HUES6 (cell line): Measurements from ENCODE around the gene C2CD4C.
"Not testable (repeated sequence)": the region's sequence is repeated elsewhere in the genome, so short reads cannot be mapped to it uniquely, and the experiment has no call there.

Experiments used
- H3K27ac ChIP-seq: 2 replicates; pipeline ENCODE4 v1.7.0; 2013; ENCODE audit warnings: low read depth, mild to moderate bottlenecking, low read length, inconsistent platforms
- H3K27me3 ChIP-seq: 2 replicates; pipeline ENCODE4 v1.6.1; 2013; ENCODE audit warnings: low read length; ENCODE audit not compliant: control insufficient read depth, insufficient read depth
- H3K36me3 ChIP-seq: 2 replicates; pipeline ENCODE4 v1.6.1; 2013; ENCODE audit warnings: low read length; ENCODE audit not compliant: control insufficient read depth, insufficient read depth
- H3K4me1 ChIP-seq: 2 replicates; pipeline ENCODE4 v1.6.1; 2013; ENCODE audit warnings: low read length; ENCODE audit not compliant: control insufficient read depth, insufficient read depth
- H3K4me3 ChIP-seq: 2 replicates; pipeline ENCODE4 v1.5.1; 2013; ENCODE audit warnings: low read depth, low read length
- H3K9ac ChIP-seq: one replicate; pipeline ENCODE4 v1.6.1; 2013; ENCODE audit warnings: mild to moderate bottlenecking, low read length
- H3K9me3 ChIP-seq: 2 replicates; pipeline ENCODE4 v1.6.1; 2013; ENCODE audit warnings: low read depth, low read length; ENCODE audit not compliant: control insufficient read depth, insufficient read depth

Gene C2CD4C

DNA sequence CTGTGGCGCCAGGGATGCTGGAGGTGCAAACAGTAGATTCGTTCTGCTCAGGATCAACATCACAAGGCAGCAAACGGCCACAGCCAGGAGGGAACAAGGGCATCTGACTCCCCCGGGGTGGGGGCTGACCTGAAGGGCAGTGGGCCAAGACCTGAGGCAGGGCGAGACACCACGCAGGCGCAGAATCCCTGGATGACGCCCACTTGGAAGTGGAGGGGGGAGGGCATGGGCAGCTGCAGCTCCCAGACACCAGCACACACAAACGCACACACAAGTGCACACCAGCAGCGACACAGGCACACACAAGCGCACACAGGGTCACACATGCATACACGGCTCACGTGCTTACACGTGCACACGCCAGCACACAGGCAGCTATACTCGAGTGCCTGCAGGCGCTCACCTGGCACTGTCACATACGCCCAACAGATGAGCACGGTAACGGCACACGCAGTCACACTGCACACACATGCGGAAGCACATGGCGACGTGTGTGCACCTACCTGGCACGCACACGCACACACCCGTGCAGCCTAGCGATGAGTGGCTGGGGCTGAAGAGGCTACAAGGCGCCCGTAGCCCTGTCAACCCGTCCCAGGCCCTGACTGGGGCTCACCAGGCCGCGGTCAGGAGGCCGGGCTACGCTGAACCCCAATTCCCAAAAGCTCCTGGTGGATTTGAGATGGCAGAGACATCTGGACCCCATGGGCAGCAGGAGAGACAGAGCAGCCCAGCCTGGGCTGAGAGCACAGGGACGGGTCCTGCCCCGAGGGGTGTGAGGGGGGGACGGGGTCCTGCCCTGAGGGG lies 5.5 kb downstream of the C2CD4C start:
- no peaks in the 10 kb centered on the region for H3K9me3 ChIP-seq
- no peaks in the 10 kb centered on the region; the same call in 1 of the 2 replicates for H3K27me3 ChIP-seq
- no peak overlapping the region for H3K27ac ChIP-seq
- H3K36me3 ChIP-seq, result peaks cover 2% of the 10 kb centered on the region; the same call in 1 of the 2 replicates
- no peak overlapping the region for H3K4me3 ChIP-seq
- H3K9ac ChIP-seq, result no peak overlapping the region
- H3K4me1 ChIP-seq, result no peaks in the 10 kb centered on the region

DNA sequence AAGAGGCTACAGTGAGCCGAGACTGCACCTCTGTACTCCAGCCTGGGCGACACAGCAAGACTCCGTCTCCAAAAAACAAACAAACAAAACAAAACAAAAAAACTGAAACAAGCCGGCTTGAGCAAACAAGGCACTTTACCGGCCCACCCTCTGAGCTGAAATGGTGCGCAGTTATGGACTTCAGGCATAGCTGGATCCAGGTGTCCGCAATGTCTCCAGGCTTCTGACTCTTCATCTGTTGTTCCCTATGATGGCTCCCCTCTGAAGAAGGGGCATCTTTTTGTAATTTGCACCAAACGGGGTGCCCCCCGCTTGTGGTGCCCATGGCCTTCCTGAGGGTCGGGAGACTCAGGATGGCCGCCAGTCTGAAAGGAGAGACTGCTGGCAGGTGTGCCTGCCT lies 6.2 kb downstream of the C2CD4C start:
- Histone ChIP-seq H3K9ac (no peak overlapping the region), H3K9me3 (no peaks in the 10 kb centered on the region), H3K4me1 (no peaks in the 10 kb centered on the region), H3K36me3 (peaks cover 2% of the 10 kb centered on the region; the same call in 1 of the 2 replicates), H3K27ac (no peak overlapping the region), H3K27me3 (no peaks in the 10 kb centered on the region; the same call in 1 of the 2 replicates), H3K4me3 (no peak overlapping the region)

DNA sequence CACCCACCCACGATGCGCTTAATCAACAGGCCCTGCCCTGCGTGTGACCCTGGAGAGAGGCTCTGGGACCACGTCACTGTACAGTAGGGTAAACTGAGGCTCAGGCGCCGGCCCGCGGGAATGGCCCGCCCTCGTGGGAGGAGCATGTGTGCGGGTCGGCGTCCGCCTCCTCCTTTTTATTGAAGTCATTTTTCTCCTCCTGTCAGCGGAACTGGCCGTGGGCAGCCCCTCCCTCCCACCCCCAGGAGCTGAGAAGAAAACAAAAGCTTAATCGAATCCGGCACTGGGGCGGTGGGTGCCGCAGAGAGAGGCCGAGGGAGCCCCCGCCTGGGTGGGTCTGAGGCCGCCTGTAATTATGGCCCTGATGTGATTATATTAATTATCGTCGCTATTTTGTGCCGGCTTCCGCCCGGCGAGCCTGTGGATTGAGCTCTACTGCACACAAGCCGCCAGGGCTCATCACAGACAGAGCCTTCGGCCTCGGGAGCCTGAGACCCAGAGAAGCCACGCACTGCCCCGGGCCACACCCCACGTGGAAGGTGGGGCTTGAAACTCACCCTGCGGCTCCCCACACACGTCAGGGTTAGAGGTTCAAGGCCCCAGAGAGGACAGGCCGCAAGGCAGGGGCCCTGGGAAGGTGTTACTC lies 7.0 kb downstream of the C2CD4C start:
- H3K36me3 ChIP-seq, result peaks cover 2% of the 10 kb centered on the region; the same call in 1 of the 2 replicates
- H3K9me3 ChIP-seq, result no peaks in the 10 kb centered on the region
- H3K27ac ChIP-seq, result no peak overlapping the region
- no peak overlapping the region for H3K9ac ChIP-seq
- no peaks in the 10 kb centered on the region for H3K4me1 ChIP-seq
- no peaks in the 10 kb centered on the region; the same call in 1 of the 2 replicates for H3K27me3 ChIP-seq
- H3K4me3 ChIP-seq, result no peak overlapping the region

DNA sequence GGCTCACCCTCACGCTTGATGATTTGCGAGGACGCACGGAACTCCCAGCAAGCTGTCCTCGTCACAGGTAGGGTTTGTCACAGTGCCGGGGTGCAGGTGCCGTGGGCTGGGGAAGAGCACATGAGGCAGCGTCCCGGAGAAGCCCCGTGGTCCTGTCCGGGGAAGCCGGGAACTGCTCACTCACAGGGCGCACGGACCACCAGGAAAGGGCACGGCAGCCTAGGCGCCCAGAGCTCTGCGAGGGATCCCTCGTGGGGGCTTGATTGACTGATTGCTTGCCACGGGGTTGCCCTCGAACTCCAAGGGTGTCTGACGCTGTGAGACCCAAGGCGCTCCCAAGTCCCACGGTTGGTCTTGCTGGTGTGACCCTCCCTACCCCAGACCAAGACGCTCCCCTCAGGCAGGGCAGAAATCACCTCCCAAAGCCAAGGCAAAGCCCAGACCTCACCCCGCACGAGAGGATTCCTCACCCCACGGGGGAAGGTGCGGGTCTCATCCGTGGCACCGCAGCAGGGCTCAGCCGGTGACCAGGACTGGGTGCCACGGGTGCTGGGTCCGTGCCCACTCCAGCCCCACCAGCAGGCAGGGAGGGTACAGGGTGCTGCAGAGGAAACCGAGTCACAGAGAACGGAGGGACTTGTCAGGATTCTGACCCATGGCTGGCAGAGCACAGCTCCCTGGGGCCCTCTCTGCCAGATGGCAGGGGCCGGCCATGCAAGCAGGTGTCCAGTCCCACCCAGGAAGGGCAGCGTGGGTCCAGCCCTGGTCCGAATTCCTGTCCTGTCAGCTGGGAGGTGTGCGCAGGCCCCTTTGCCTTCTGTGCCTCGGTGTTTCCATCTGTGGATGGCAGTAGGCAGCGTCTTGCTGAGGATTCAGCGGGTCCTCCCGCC lies 7.7 kb downstream of the C2CD4C start:
- no peaks in the 10 kb centered on the region for H3K4me1 ChIP-seq
- no peak overlapping the region for H3K4me3 ChIP-seq
- no peak overlapping the region for H3K9ac ChIP-seq
- H3K27ac ChIP-seq, result no peak overlapping the region
- no peaks in the 10 kb centered on the region; the same call in 1 of the 2 replicates for H3K27me3 ChIP-seq
- H3K36me3 ChIP-seq, result no peaks in the 10 kb centered on the region
- H3K9me3 ChIP-seq, result no peaks in the 10 kb centered on the region

DNA sequence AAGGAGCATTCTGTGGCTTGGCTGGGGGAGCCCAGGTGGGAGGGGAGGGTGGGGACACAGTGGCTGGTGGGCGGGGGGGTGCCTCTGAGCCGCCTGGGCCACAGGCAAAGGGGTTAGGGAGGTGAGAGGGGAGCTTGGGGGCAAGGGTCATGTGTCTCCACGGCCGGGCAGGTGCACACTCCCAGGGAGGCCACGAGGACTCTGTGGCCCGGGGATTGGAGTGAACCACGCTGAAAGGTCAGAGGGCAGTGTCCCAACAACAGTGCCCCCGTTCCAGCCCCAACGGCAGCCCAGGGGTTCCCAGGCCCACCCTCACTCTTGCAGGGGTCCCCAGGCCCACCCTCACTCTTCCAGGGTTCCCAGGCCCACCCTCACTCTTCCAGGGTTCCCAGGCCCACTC lies 9.6 kb downstream of the C2CD4C start:
- Histone ChIP-seq H3K9ac (no peak overlapping the region), H3K27ac (no peak overlapping the region), H3K4me3 (no peak overlapping the region), H3K4me1 (no peaks in the 10 kb centered on the region), H3K9me3 (peaks cover 7% of the 10 kb centered on the region), H3K36me3 (no peaks in the 10 kb centered on the region), H3K27me3 (no peaks in the 10 kb centered on the region; the same call in 1 of the 2 replicates)

DNA sequence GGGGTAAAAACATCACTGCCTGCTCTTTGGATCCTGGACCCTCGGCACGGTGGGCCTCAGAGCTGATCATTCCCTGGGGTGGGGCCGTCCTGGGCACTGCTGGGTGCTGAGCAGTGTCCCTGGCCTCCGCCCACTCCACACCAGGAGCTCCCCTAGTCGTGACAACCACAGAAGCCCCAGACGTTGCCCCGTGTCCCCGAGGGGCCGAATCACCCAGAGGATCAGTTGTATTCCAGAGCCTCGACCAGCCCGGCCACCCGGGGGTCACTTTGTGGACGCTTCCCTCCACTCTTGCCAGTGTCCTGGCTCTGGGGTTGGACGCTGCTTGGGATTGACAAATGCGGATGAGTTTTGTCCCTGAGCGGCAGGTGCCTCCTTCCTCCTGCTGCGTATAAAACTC lies 10.2 kb downstream of the C2CD4C start:
- H3K27ac ChIP-seq, result no peak overlapping the region
- no peak overlapping the region for H3K9ac ChIP-seq
- no peaks in the 10 kb centered on the region; the same call in 1 of the 2 replicates for H3K27me3 ChIP-seq
- no peaks in the 10 kb centered on the region for H3K36me3 ChIP-seq
- H3K9me3 ChIP-seq, result peaks cover 7% of the 10 kb centered on the region
- no peak overlapping the region for H3K4me3 ChIP-seq
- no peaks in the 10 kb centered on the region for H3K4me1 ChIP-seq

DNA sequence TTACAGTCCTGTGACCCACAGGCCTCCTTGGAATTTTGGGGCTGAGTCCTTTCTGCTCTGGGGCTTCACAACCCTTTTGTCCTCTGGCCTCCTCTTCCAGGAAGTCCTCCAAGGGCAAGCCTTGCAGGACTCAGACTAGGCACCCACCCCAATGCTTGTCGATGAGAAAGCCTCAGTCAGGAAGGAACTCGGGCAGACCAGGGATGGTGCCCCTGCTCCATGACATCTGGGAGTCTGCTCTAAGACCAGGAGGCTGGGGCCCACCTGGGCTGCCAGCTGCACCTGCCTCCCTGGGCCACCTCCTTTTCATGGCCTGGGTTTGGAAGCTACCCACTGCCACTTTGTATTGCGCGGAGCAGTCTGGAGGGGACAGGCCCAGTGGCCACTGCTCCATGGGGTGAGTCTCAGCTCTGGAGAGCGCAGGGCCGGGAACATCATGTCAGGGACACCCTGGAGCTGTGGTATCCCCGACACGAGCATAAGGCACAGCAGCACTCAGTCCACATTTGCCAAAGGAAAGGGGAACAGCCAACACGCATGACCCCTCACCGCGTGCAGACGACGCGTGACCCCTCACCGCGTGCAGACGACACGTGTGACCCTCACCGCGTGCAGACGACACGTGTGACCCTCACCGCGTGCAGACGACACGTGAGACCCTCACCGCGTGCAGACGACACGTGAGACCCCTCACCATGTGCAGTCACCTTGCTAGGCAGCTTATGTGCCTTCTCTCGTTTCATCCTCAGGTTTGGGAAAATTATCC lies 10.8 kb downstream of the C2CD4C start:
- Histone ChIP-seq H3K9me3 (peaks cover 8% of the 10 kb centered on the region), H3K27me3 (no peaks in the 10 kb centered on the region; the same call in 1 of the 2 replicates), H3K9ac (no peak overlapping the region), H3K4me1 (no peaks in the 10 kb centered on the region), H3K27ac (no peak overlapping the region), H3K36me3 (no peaks in the 10 kb centered on the region), H3K4me3 (no peak overlapping the region)

DNA sequence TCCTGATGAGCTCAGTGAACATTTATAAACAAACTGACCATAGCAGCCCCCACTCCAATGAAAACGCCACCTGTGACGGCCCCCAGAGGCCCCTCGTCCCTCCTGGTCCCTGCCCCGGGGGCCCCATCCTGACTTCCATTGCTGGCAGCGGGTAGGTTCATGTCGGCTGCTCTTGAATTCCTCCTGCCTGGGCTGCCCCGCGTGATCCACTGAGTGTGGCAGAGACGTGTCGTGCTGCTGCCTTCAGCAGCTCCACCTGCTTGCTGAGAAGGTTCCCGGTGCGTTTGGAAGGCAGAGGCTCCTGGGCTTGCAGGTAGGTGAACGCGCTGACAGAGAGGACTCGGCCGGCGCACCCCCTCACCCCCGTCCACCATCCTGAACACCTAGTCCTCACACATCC lies 11.6 kb downstream of the C2CD4C start:
- Histone ChIP-seq H3K4me1 (no peaks in the 10 kb centered on the region), H3K36me3 (no peaks in the 10 kb centered on the region), H3K4me3 (no peak overlapping the region), H3K9ac (no peak overlapping the region), H3K27ac (no peak overlapping the region), H3K27me3 (no peaks in the 10 kb centered on the region; the same call in 1 of the 2 replicates), H3K9me3 (peaks cover 10% of the 10 kb centered on the region)

DNA sequence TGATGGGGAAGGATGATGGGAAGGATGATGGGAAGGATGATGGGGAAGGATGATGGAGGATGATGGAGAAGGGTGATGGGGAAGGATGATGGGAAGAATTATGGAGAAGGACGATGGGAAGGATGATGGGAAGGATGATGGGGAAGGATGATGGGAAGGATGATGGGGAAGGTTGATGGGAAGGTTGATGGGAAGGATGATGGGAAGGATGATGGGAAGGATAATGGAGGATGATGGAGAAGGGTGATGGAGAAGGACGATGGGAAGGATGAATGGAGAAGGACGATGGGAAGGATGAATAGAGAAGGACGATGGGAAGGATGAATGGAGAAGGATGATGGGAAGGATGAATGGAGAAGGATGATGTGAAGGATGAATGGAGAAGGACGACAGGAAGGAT lies 13.5 kb downstream of the C2CD4C start:
- Histone ChIP-seq H3K27me3 (no peaks in the 10 kb centered on the region; the same call in 1 of the 2 replicates), H3K4me3 (no peak overlapping the region), H3K36me3 (no peaks in the 10 kb centered on the region), H3K9ac (no peak overlapping the region), H3K9me3 (peaks cover 10% of the 10 kb centered on the region), H3K27ac (no peak overlapping the region), H3K4me1 (no peaks in the 10 kb centered on the region)

DNA sequence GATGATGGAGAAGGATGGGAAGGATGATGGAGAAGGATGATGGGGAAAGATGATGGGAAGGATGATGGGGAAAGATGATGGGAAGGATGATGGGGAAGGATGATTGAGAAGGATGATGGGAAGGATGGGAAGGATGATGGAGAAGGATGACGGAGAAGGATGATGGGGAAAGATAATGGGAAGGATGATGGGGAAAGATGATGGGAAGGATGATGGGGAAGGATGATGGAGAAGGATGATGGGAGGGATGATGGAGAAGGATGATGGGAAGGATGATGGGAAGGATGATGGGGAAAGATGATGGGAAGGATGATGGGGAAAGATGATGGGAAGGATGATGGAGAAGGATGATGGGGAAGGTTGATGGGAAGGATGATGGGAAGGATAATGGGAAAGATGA lies 14.1 kb downstream of the C2CD4C start:
- not testable (repeated sequence) for H3K4me1 ChIP-seq, H3K9ac ChIP-seq, H3K27ac ChIP-seq, H3K27me3 ChIP-seq, H3K36me3 ChIP-seq, H3K4me3 ChIP-seq
- H3K9me3 ChIP-seq, result peaks cover 10% of the 10 kb centered on the region
